AG04449 (cell line): ENCODE measurements around the gene GDPD5.
A peak's percentile ranks its signal among the peaks of the same experiment; 100 is the strongest.

Experiments
- CTCF ChIA-PET: fragments of 350-600 bp; formaldehyde crosslinking; extraction: SDS; loops from one replicate; lab custom pipeline; 2021; ENCODE audit warnings: antibody characterized with exemption; lab: Yijun Ruan, JAX
- POLR2A ChIA-PET: fragments of 400-600, 350-600 bp; formaldehyde crosslinking; extraction: SDS; loops from one replicate; lab custom pipeline; 2020; ENCODE audit warnings: antibody characterized with exemption, inconsistent platforms; lab: Yijun Ruan, JAX
- DNase-seq: peaks from one replicate; pipeline ENCODE4 v3.0.0-alpha.2; 2010; ENCODE audit warnings: low read depth, low spot score
- H3K4me3 ChIP-seq: 2 replicates; pipeline ENCODE4 v1.5.1; 2011; ENCODE audit warnings: low read depth, mild to moderate bottlenecking, control low read depth, low read length
- TF ChIP-seq, protein P1 (sequence below): IDR thresholded peaks from one replicate; pipeline ENCODE4 v1.5.1; 2011; ENCODE audit warnings: mild to moderate bottlenecking, moderate library complexity, low read length, control low read depth, inconsistent platforms; ENCODE audit not compliant: insufficient read depth; ENCODE audit errors: missing control alignments

Gene GDPD5

GRCh38 chr11:75568616-75569219 is 43.0 kb upstream of the GDPD5 start:
- TF ChIP-seq, protein P1, sequence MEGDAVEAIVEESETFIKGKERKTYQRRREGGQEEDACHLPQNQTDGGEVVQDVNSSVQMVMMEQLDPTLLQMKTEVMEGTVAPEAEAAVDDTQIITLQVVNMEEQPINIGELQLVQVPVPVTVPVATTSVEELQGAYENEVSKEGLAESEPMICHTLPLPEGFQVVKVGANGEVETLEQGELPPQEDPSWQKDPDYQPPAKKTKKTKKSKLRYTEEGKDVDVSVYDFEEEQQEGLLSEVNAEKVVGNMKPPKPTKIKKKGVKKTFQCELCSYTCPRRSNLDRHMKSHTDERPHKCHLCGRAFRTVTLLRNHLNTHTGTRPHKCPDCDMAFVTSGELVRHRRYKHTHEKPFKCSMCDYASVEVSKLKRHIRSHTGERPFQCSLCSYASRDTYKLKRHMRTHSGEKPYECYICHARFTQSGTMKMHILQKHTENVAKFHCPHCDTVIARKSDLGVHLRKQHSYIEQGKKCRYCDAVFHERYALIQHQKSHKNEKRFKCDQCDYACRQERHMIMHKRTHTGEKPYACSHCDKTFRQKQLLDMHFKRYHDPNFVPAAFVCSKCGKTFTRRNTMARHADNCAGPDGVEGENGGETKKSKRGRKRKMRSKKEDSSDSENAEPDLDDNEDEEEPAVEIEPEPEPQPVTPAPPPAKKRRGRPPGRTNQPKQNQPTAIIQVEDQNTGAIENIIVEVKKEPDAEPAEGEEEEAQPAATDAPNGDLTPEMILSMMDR = no peak
- DNase-seq = no peak
- H3K4me3 ChIP-seq = peak overlapping the region; percentile 8; the same call in 1 of the 2 replicates
- ChIA-PET CTCF (interaction anchor here (1.2 to 7.1 kb wide), 4 partner anchors 9 to 180 kb away, joined by 3 to 96 read pairs (median 8); no protein-coding TSS in a partner anchor), POLR2A (interaction anchor here (1.0 to 9.8 kb wide), 4 partner anchors 9 to 169 kb away, joined by 3 to 168 read pairs (median 42); no protein-coding TSS in a partner anchor)

GRCh38 chr11:75567971-75568370 is 42.2 kb upstream of the GDPD5 start:
- POLR2A ChIA-PET = interaction anchor here (1.0 to 7.4 kb wide), 4 partner anchors 9 to 168 kb away, joined by 3 to 168 read pairs (median 6); no protein-coding TSS in a partner anchor
- CTCF ChIA-PET = interaction anchor here (1.0 to 7.1 kb wide), 3 partner anchors 10 to 21 kb away, joined by 3 to 96 read pairs (median 8); no protein-coding TSS in a partner anchor
- TF ChIP-seq, protein P1 = no peak
- H3K4me3 ChIP-seq = peak overlapping the region; percentile 8
- no peak for DNase-seq

- ChIA-PET POLR2A (interaction anchor here (2.5 to 7.4 kb wide), 3 partner anchors 9 to 13 kb away, joined by 9 to 168 read pairs (median 79); no protein-coding TSS in a partner anchor), CTCF (interaction anchor here (1.0 to 7.1 kb wide), 4 partner anchors 11 to 32 kb away, joined by 3 to 96 read pairs (median 6); no protein-coding TSS in a partner anchor)
- TF ChIP-seq, protein P1 = no peak
- DNase-seq = no peak
- peak overlapping the region; percentile 91 for H3K4me3 ChIP-seq
Observed at GRCh38 chr11:75566763-75567279, 41.1 kb upstream of the GDPD5 start.

DNA sequence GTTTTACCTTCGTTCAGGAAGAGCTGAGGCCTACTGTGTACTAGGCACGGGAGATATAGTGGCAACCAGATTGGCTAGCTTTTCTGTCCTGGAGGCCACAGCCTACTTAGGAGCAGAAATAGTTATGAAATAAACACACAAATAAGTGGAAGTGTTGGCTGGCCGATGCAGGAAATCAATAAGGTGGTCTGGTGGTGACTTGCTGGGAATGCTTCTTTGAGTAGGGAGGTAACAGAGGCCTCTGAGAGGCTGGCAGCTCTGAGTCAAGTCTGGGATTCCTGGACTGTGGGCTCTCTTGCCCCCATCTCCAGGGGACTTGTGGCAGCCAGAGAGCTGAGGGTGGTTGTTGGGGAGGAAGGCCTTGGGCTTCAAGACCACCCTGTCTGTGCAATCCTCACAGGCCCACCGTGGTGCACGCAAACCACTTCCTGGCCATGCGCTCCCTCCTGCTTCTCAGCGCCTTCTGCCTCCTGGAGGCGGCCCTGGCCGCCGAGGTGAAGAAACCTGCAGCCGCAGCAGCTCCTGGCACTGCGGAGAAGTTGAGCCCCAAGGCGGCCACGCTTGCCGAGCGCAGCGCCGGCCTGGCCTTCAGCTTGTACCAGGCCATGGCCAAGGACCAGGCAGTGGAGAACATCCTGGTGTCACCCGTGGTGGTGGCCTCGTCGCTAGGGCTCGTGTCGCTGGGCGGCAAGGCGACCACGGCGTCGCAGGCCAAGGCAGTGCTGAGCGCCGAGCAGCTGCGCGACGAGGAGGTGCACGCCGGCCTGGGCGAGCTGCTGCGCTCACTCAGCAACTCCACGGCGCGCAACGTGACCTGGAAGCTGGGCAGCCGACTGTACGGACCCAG is 40.4 kb upstream of the GDPD5 start:
- ChIA-PET POLR2A (interaction anchor here (1.0 to 7.4 kb wide), 4 partner anchors 8 to 32 kb away, joined by 5 to 168 read pairs (median 44); no protein-coding TSS in a partner anchor), CTCF (interaction anchor here (0.9 to 7.1 kb wide), 6 partner anchors 11 to 178 kb away, joined by 3 to 96 read pairs (median 6); no protein-coding TSS in a partner anchor)
- peak overlapping the region; percentile 91 for H3K4me3 ChIP-seq
- DNase-seq = no peak
- TF ChIP-seq, protein P1 = no peak

DNA sequence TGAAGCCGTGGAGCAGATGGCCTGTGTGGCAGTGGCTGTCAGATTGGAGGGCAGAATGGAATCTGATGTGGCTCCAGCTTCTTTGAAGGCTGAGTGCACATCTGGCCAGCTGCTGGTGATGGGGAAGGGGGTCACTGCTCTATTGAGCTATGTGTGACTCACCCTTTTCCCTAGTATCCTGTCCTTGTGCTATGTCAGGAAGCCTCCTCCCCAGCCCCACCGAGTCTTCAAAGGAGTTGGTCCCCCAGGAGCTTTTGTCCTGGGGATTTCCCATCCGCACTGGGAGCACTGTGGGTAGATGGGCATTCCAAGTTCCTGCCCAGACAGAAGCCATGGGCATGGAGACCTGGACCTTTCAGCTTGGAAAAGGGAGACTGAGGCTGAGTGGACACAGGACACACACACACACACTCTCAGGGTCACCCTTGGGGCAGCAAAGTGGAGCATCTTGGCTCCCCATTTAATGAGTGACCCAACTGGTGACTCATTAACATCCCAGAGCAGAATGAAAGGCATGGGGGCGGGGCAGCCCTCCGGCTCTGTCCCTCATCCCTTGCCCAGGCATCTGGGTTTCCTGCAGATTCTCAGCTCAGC is 39.6 kb upstream of the GDPD5 start:
- TF ChIP-seq, protein P1 = no peak
- POLR2A ChIA-PET = interaction anchor here (1.0 to 7.4 kb wide), 3 partner anchors 11 to 31 kb away, joined by 5 to 168 read pairs (median 79); no protein-coding TSS in a partner anchor
- H3K4me3 ChIP-seq = peak overlapping the region; percentile 91
- DNase-seq = no peak
- CTCF ChIA-PET = interaction anchor here (0.9 to 7.1 kb wide), 6 partner anchors 12 to 177 kb away, joined by 3 to 96 read pairs (median 6); no protein-coding TSS in a partner anchor
